HUES48 (cell line): ENCODE data around the gene C1orf115.
A peak's percentile ranks its signal among the peaks of the same experiment; 100 is the strongest.

Experiments used
- H3K27ac ChIP-seq: one replicate; pipeline ENCODE4 v1.7.0; 2013; ENCODE audit warnings: low read depth, low read length, inconsistent platforms
- H3K27me3 ChIP-seq: 2 replicates; pipeline ENCODE4 v1.6.1; 2013; ENCODE audit warnings: mild to moderate bottlenecking, low read length; ENCODE audit not compliant: control insufficient read depth, insufficient read depth
- H3K36me3 ChIP-seq: 2 replicates; pipeline ENCODE4 v1.6.1; 2013; ENCODE audit warnings: low read length; ENCODE audit not compliant: control insufficient read depth, insufficient read depth
- H3K4me1 ChIP-seq: 2 replicates; pipeline ENCODE4 v1.6.1; 2013; ENCODE audit warnings: mild to moderate bottlenecking, low read length; ENCODE audit not compliant: control insufficient read depth, insufficient read depth
- H3K4me3 ChIP-seq: 2 replicates; pipeline ENCODE4 v1.5.1; 2013; ENCODE audit warnings: mild to moderate bottlenecking, low read depth, low read length
- H3K9ac ChIP-seq: 2 replicates; pipeline ENCODE4 v1.6.1; 2013; ENCODE audit warnings: mild to moderate bottlenecking, low read depth, low read length, moderate library complexity
- H3K9me3 ChIP-seq: 2 replicates; pipeline ENCODE4 v1.6.1; 2013; ENCODE audit warnings: low read length; ENCODE audit not compliant: control insufficient read depth, insufficient read depth

C1orf115 gene

GRCh38 chr1:220746851-220747250, 56.7 kb downstream of the C1orf115 start:
- Histone ChIP-seq H3K4me3 (no peak overlapping the region), H3K27ac (no peak overlapping the region)

GRCh38 chr1:220747437-220748088, 57.4 kb downstream of the C1orf115 start:
- H3K9me3 ChIP-seq, result no peaks in the 10 kb centered on the region
- H3K4me1 ChIP-seq, result peaks cover 24% of the 10 kb centered on the region
- H3K4me3 ChIP-seq, result peak overlapping the region; percentile 82
- H3K27ac ChIP-seq, result peak overlapping the region; percentile 62
- no peaks in the 10 kb centered on the region for H3K36me3 ChIP-seq
- peaks cover 47% of the 10 kb centered on the region for H3K27me3 ChIP-seq
- peak overlapping the region; percentile 45; the same call in 1 of the 2 replicates for H3K9ac ChIP-seq

More at GRCh38 chr1:220746851-220747250, 56.7 kb downstream of the C1orf115 start:
- Histone ChIP-seq H3K9ac (no peak overlapping the region), H3K4me1 (peaks cover 24% of the 10 kb centered on the region), H3K27me3 (peaks cover 47% of the 10 kb centered on the region), H3K9me3 (no peaks in the 10 kb centered on the region), H3K36me3 (no peaks in the 10 kb centered on the region)

DNA sequence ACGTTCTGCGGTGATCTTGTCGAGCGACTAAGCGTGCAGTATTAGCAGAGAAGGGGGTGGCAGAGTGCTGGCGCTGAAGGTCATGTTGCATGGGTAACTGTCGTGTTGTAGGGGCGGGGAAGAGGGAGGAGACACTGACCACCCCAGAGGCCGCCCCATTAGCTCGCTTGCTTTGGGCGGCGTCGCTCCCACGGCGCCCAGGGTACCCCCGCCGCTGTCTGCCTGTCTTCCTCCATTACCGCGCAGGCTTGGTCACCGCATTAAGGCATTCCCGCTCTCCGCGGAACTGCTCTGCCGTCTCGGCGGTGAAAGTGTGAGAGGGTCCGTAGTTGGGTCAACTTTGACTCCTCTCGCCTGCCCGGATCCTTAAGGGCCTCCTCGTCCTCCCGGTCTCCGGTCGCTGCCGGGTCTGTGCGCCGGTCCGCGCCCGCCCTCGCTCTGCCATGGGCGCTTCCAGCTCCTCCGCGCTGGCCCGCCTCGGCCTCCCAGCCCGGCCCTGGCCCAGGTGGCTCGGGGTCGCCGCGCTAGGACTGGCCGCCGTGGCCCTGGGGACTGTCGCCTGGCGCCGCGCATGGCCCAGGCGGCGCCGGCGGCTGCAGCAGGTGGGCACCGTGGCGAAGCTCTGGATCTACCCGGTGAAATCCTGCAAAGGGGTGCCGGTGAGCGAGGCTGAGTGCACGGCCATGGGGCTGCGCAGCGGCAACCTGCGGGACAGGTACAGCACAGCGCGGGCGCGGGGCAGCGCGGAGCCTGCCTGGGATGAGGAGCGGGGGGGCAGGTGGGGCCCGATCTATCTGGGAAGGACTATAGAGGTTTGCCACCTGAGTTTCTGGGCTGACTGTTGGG, 58.1 kb downstream of the C1orf115 start, which contains the start of gene MTARC2:
Gene MTARC2, plus strand, starts transcription at position 234 of the 846 bp plus-strand sequence. Its CDS starts 210 bp downstream, at position 444.
- Histone ChIP-seq H3K9ac (peak within 1 kb of the TSS; percentile 72), H3K27ac (peak within 1 kb of the TSS; percentile 62), H3K36me3 (no peaks in the 10 kb centered on the region), H3K4me3 (peak within 1 kb of the TSS; percentile 82), H3K4me1 (peaks cover 24% of the 10 kb centered on the region), H3K9me3 (no peaks in the 10 kb centered on the region), H3K27me3 (peaks cover 47% of the 10 kb centered on the region)
